Stimulated activated CD4-positive, alpha-beta T cell treated with anti-CD3 and anti-CD28 coated beads, Interleukin-15, amount 100 ng/mL, for 1 hour (primary cell): ENCODE data around the gene TNNC1.

Experiments used
- DNase-seq, 2 donors: peaks; one replicate each; pipeline ENCODE4 v3.0.0-alpha.2; 2020; ENCODE audit warnings: low read depth in 1 of 2, low spot score in 1 of 2

The TNNC1 gene

DNA sequence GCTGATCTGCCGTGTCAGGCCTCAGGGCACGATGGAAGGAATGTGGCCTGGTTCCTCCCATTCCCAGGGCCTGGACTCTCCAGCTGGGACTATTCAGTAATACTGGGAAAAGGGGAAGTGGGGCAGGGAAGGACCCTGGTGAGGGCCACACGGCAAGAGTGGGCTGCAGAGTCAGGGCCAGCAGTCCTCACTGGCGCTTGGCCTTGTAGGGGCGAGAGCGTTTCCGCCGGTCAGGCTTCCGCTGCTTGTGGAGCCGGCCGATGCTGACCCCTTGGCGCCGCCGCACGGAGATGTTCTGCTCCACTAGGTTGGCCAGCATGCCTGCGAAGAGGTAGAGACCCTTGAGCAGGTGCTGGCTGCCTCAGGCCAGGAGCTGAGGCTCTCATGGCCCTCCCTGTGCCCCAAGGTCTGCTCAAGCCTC, 51.7 kb downstream of the TNNC1 start:
- DNase-seq, result no peak

DNA sequence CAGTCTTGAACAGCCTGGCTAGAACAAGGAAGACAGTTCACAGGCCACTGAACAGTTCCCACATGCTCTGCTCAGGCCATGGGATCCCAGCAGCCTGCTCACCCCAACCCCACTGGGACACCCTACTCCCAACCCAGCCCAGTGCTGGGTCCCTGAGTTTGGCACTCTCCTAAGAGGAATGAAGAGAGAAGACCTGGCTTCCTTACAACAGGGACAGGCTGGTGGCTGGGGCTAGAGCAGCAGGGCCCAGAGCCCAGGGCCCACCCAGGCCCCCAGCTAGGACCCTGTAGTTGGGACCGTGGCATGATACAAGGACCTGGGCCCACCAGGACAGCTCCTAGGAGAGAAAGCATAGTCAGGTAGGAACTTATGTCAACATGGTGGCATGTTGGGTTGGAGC, 52.3 kb downstream of the TNNC1 start:
- no peak for DNase-seq
